Testis (tissue), 2 donors: ENCODE results near the gene ASTN1.

Experiments used
- POLR2A ChIP-seq: fragments of 450-650 bp; IDR thresholded peaks from one replicate; pipeline ENCODE4 v1.6.1; 2017; ENCODE audit warnings: antibody characterized with exemption, mild to moderate bottlenecking, moderate library complexity
- TF ChIP-seq, protein P1 (sequence below), 3 experiments: fragments of 450-650 bp in 2 of 3; fragments of 200-600 bp in 1 of 3; sonication (generic) in 1 of 3; IDR thresholded peaks; one replicate each; pipeline ENCODE4 v1.5.1; 2016 to 2019; ENCODE audit warnings: antibody characterized with exemption in 3 of 3, mild to moderate bottlenecking in 2 of 3, moderate library complexity in 1 of 3

DNA sequence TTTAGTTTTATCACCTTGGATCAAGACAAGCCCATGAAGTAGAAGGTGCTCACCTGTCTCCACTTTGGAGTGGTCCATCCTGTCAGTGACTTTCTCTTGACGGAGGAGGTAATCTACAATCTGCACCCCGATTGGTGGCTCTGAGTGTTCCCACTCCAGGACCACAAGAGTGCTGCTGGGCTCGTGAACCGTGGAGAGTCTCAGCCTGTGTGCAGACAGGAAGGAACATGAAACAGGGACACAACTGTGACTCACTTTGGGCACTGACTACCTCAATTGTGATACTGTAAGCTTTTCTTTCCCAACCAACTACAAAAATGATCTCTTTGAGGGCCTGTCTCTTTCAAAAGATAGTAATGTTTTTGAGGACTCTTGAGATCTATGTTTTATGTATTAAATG, 280.2 kb downstream of the ASTN1 start:
- TF ChIP-seq, protein P1, sequence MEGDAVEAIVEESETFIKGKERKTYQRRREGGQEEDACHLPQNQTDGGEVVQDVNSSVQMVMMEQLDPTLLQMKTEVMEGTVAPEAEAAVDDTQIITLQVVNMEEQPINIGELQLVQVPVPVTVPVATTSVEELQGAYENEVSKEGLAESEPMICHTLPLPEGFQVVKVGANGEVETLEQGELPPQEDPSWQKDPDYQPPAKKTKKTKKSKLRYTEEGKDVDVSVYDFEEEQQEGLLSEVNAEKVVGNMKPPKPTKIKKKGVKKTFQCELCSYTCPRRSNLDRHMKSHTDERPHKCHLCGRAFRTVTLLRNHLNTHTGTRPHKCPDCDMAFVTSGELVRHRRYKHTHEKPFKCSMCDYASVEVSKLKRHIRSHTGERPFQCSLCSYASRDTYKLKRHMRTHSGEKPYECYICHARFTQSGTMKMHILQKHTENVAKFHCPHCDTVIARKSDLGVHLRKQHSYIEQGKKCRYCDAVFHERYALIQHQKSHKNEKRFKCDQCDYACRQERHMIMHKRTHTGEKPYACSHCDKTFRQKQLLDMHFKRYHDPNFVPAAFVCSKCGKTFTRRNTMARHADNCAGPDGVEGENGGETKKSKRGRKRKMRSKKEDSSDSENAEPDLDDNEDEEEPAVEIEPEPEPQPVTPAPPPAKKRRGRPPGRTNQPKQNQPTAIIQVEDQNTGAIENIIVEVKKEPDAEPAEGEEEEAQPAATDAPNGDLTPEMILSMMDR (IDR thresholded peaks at IDR 0.05) = no peak
- no peak for TF ChIP-seq POLR2A
